WTC11 (cell line): Measurements from ENCODE around the gene SLC30A4. TPM values are rescaled to one million over a fixed set of nuclear protein-coding genes. Genes with fewer than 3 reads are reported as not detected.

Source experiments
- ATAC-seq: fragments of 200-7000 bp; cut with Tn5 transposase; 2 replicates; pipeline ENCODE4 v1.10.0; 2021; ENCODE audit warnings: mild to moderate bottlenecking, moderate library complexity
- CTCF ChIA-PET: fragments of 300-600 bp; sonication (Branson Sonifier 250); formaldehyde crosslinking; loops from one replicate; lab custom pipeline; 2021; ENCODE audit warnings: antibody characterized with exemption; lab: Charles Lee
- POLR2A ChIA-PET: fragments of 350-600 bp; sonication (Branson Sonifier 250); formaldehyde crosslinking; loops from one replicate; lab custom pipeline; 2021; ENCODE audit warnings: antibody characterized with exemption; lab: Charles Lee
- DNase-seq: peaks from one replicate; pipeline ENCODE4 v3.0.0; 2021; ENCODE audit warnings: low spot score
- H3K27ac Mint-ChIP-seq: 2 replicates; pipeline ENCODE4 v1.8.0; 2021; ENCODE audit warnings: mixed read lengths
- H3K27me3 Mint-ChIP-seq: 2 replicates; pipeline ENCODE4 v1.8.0; 2021; ENCODE audit warnings: low read depth, mild to moderate bottlenecking, moderate library complexity, mixed read lengths
- H3K36me3 Mint-ChIP-seq: 2 replicates; pipeline ENCODE4 v1.8.0; 2021; ENCODE audit warnings: mixed read lengths
- H3K4me1 Mint-ChIP-seq: 2 replicates; pipeline ENCODE4 v1.8.0; 2022; ENCODE audit warnings: mixed read lengths
- H3K4me3 Mint-ChIP-seq: 2 replicates; pipeline ENCODE4 v1.8.0; 2021; ENCODE audit warnings: mild to moderate bottlenecking, moderate library complexity, mixed read lengths
- H3K9me3 Mint-ChIP-seq: 2 replicates; pipeline ENCODE4 v1.8.0; 2021; ENCODE audit warnings: mixed read lengths
- AR ChIP-seq: fragments of 250-450 bp; sonication (Bioruptor Pico); IDR thresholded peaks from 2 replicates; pipeline ENCODE4 v1.9.0; 2021; ENCODE audit warnings: mild to moderate bottlenecking
- ATF3 ChIP-seq: sonication (generic); formaldehyde crosslinking; conservative IDR thresholded peaks from 2 replicates; pipeline ENCODE4 v1.8.1; 2022; ENCODE audit warnings: mild to moderate bottlenecking, missing genetic modification reagents
- CREM ChIP-seq: sonication (generic); formaldehyde crosslinking; IDR thresholded peaks from 2 replicates; pipeline ENCODE4 v1.8.1; 2022; ENCODE audit warnings: mild to moderate bottlenecking, missing genetic modification reagents, moderate library complexity
- E2F5 ChIP-seq: sonication (generic); formaldehyde crosslinking; IDR thresholded peaks from 2 replicates; pipeline ENCODE4 v1.8.1; 2022; ENCODE audit warnings: mild to moderate bottlenecking, moderate library complexity, missing genetic modification reagents
- ESRRA ChIP-seq: sonication (generic); formaldehyde crosslinking; IDR thresholded peaks from 2 replicates; pipeline ENCODE4 v1.8.1; 2022; ENCODE audit warnings: mild to moderate bottlenecking, missing genetic modification reagents, borderline replicate concordance
- FOXP1 ChIP-seq: sonication (generic); formaldehyde crosslinking; IDR thresholded peaks from 2 replicates; pipeline ENCODE4 v1.8.0; 2022; ENCODE audit warnings: missing genetic modification reagents, mild to moderate bottlenecking, moderate library complexity, borderline replicate concordance
- NFE2L1 ChIP-seq: sonication (generic); formaldehyde crosslinking; IDR thresholded peaks from 2 replicates; pipeline ENCODE4 v1.8.1; 2023; ENCODE audit warnings: missing genetic modification reagents
- NFYB ChIP-seq: sonication (generic); formaldehyde crosslinking; conservative IDR thresholded peaks from 2 replicates; pipeline ENCODE4 v1.8.0; 2022; ENCODE audit warnings: low read depth, missing genetic modification reagents
- RORB ChIP-seq: fragments of 250-450 bp; sonication (Bioruptor Pico); IDR thresholded peaks from 2 replicates; pipeline ENCODE4 v1.9.0; 2021; ENCODE audit warnings: mild to moderate bottlenecking
- SMAD3 ChIP-seq: sonication (generic); formaldehyde crosslinking; IDR thresholded peaks from 2 replicates; pipeline ENCODE4 v1.8.0; 2022; ENCODE audit warnings: missing genetic modification reagents, mild to moderate bottlenecking, borderline replicate concordance
- ZMAT4 ChIP-seq: fragments of 250-450 bp; sonication (Bioruptor Pico); IDR thresholded peaks from 2 replicates; pipeline ENCODE4 v1.9.0; 2021; ENCODE audit warnings: mild to moderate bottlenecking
- ZNF121 ChIP-seq: sonication (generic); formaldehyde crosslinking; IDR thresholded peaks from 2 replicates; pipeline ENCODE4 v1.8.0; 2023; ENCODE audit warnings: missing genetic modification reagents
- ZNF263 ChIP-seq: sonication (generic); formaldehyde crosslinking; IDR thresholded peaks from 2 replicates; pipeline ENCODE4 v1.8.1; 2022; ENCODE audit warnings: low read depth, mild to moderate bottlenecking, moderate library complexity, missing genetic modification reagents
- ZNF396 ChIP-seq: fragments of 250-450 bp; sonication (Bioruptor Pico); IDR thresholded peaks from 2 replicates; pipeline ENCODE4 v1.8.0; 2021; ENCODE audit warnings: mild to moderate bottlenecking, moderate library complexity, borderline replicate concordance
- ZNF423 ChIP-seq: fragments of 250-450 bp; sonication (Bioruptor Pico); IDR thresholded peaks from 2 replicates; pipeline ENCODE4 v2.1.2; 2022; ENCODE audit warnings: mild to moderate bottlenecking, moderate library complexity
- ZNF425 ChIP-seq: fragments of 250-450 bp; sonication (Bioruptor Pico); conservative IDR thresholded peaks from 2 replicates; pipeline ENCODE4 v1.9.0; 2021; ENCODE audit warnings: mild to moderate bottlenecking
- total RNA-seq: library from RNA; stranded (reverse); gene quantifications from 3 replicates; pipeline ENCODE4 v1.2.3, GENCODE V29; 2021
- TF ChIP-seq, protein P1 (sequence below): sonication (generic); formaldehyde crosslinking; IDR thresholded peaks from 2 replicates; pipeline ENCODE4 v1.8.1; 2023; ENCODE audit warnings: mild to moderate bottlenecking, missing genetic modification reagents, moderate library complexity

Gene SLC30A4
- total RNA-seq, 1 experiment from 2014 or later = 0.04 TPM

DNA sequence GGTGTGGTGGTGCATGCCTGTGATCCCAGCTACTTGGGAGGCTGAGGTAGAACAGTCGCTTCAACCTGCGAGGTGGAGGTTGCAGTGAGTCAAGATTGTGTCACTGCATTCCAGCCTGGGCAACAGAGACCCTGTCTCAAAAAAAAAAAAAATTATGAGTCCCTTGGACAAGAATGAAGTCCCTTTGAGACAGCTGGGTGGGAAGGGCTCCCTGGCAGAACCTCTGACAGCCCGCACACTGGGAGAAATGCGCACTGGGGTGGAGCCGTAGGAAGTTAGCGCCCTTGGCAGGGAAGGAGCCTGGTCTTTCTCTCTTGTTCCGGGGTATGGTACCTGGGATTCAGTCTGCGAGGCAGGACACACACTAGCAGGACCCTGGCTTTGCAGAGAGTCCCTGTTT is 51.4 kb downstream of the SLC30A4 start (continued):
- no peak for TF ChIP-seq ZNF425 (CRISPR knock-in tag)
- TF ChIP-seq RORB (CRISPR knock-in tag) = no peak

GRCh38 chr15:45469441-45469840 is 53.1 kb downstream of the SLC30A4 start:
- Mint-ChIP-seq H3K36me3 (no peaks in the 10 kb centered on the region), H3K27me3 (peaks cover 100% of the 10 kb centered on the region), H3K27ac (no peak overlapping the region), H3K4me1 (peaks cover 32% of the 10 kb centered on the region), H3K4me3 (no peak overlapping the region), H3K9me3 (no peaks in the 10 kb centered on the region)
- no peak for TF ChIP-seq E2F5 (CRISPR knock-in tag)
- TF ChIP-seq ZMAT4 = no peak
- no peak for TF ChIP-seq SMAD3 (CRISPR knock-in tag)
- TF ChIP-seq ESRRA (CRISPR knock-in tag) = no peak
- no peak for TF ChIP-seq NFE2L1
- no peak for TF ChIP-seq RORB (CRISPR knock-in tag)
- TF ChIP-seq FOXP1 (CRISPR knock-in tag) = no peak
- no peak for TF ChIP-seq NFYB (CRISPR knock-in tag)
- no peak for TF ChIP-seq ZNF121 (CRISPR knock-in tag)
- ATAC-seq (no peak; the same call in 1 of the 2 replicates), DNase-seq (no peak)
- POLR2A ChIA-PET = no interaction called here
- CTCF ChIA-PET = no interaction called here

DNA sequence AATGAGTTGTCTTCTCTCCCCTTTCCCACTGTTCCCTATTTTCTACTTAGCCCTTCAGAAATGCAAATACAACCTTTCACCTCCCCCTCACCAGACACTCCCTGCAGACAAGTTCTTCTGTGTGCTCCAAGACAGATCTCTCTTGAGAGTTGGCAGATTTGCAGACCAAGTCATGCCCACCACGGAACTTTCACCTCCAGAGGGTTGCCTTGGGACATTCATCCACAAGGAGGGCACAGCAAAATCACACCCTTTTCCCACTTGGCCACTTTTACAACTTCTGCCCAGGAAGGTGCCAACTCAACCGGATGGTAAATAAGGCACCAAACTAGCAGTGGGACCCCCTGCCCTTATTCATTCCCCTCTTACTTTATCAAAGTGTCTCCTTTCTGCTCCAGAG is 53.5 kb downstream of the SLC30A4 start:
- peaks cover 32% of the 10 kb centered on the region for H3K4me1 Mint-ChIP-seq
- ATAC-seq (no peak), DNase-seq (no peak)
- H3K27ac Mint-ChIP-seq = no peak overlapping the region
- ChIA-PET CTCF (interaction anchor here (1.1 kb wide), 1 partner anchor 142 kb away, joined by 3 read pairs; no protein-coding TSS in a partner anchor), POLR2A (no interaction called here)
- no peak for TF ChIP-seq ZNF263 (CRISPR knock-in tag)
- TF ChIP-seq NFYB (CRISPR knock-in tag) = no peak
- H3K9me3 Mint-ChIP-seq = peaks cover 3% of the 10 kb centered on the region
- H3K4me3 Mint-ChIP-seq = no peak overlapping the region
- peaks cover 2% of the 10 kb centered on the region for H3K36me3 Mint-ChIP-seq
- H3K27me3 Mint-ChIP-seq = peaks cover 100% of the 10 kb centered on the region

DNA sequence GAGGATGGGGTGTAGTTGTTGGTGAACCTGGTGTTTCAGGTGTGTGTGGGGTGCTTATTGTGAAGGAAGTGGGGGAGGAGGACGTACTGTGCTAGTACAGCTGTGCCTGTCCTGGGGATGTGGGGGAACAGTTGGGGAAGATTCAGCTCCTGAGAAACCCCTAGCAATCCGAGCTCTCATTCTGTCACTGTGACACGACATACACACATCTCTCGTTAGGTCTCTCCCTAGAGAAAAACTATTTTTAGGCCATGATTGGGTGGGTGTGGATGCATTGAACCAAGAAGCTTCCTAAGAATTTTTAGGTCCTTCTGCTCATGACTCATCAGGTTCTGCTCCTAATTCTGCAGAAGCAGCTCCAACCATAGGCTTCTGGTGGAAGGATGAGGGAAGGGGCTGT is 54.3 kb downstream of the SLC30A4 start:
- POLR2A ChIA-PET = no interaction called here
- no peak overlapping the region for H3K4me3 Mint-ChIP-seq
- CTCF ChIA-PET = interaction anchor here (1.1 kb wide), 1 partner anchor 143 kb away, joined by 3 read pairs; no protein-coding TSS in a partner anchor
- no peak for DNase-seq
- no peak overlapping the region for H3K27ac Mint-ChIP-seq
- peaks cover 3% of the 10 kb centered on the region for H3K36me3 Mint-ChIP-seq
- H3K9me3 Mint-ChIP-seq = peaks cover 5% of the 10 kb centered on the region
- peaks cover 32% of the 10 kb centered on the region for H3K4me1 Mint-ChIP-seq
- H3K27me3 Mint-ChIP-seq = peaks cover 96% of the 10 kb centered on the region
- no peak for ATAC-seq
- TF ChIP-seq AR (CRISPR knock-in tag) (no peak), RORB (CRISPR knock-in tag) (no peak), ATF3 (CRISPR knock-in tag) (no peak), FOXP1 (CRISPR knock-in tag) (no peak), CREM (CRISPR knock-in tag) (no peak), ZNF423 (CRISPR knock-in tag) (no peak), ZNF396 (CRISPR knock-in tag) (no peak), E2F5 (CRISPR knock-in tag) (no peak)
- TF ChIP-seq, protein P1, sequence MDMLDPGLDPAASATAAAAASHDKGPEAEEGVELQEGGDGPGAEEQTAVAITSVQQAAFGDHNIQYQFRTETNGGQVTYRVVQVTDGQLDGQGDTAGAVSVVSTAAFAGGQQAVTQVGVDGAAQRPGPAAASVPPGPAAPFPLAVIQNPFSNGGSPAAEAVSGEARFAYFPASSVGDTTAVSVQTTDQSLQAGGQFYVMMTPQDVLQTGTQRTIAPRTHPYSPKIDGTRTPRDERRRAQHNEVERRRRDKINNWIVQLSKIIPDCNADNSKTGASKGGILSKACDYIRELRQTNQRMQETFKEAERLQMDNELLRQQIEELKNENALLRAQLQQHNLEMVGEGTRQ (CRISPR knock-in tag) = no peak
